ENCODE measurements around the gene TMEM270.

The TMEM270 gene

GRCh38 chr7:73907554-73908122, 46.7 kb downstream of the TMEM270 start:
- no peak for DNase-seq (ENCODE audit: low spot score)

DNA sequence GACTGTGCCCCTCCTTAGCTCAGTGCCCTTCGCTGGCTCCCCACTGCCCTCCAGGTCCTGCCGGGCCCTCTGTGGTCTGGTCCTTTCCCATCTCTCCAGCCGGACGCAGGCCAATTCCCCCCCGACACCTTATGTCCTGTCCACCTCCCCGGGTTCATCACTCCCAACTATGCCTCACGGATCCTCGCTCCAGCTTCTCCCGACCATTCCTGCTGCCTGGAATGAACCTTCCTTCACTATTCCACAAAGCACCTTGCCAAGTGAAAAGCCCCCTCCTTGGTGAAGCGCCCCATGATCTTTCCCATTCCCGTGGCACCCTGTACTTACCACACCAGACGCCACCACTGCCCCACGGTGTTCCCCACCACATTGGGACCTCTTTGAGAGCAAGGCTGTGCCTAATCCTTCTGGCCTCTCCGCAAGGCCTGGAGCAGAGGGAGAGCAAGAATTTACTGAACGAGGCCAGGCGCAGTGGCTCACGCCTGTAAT, 47.2 kb downstream of the TMEM270 start:
- no peak for DNase-seq (ENCODE audit: low spot score)

- DNase-seq (ENCODE audit: low spot score) = no peak
Observed at GRCh38 chr7:73909051-73909941, 48.3 kb downstream of the TMEM270 start.

- DNase-seq (ENCODE audit: low spot score) = no peak
Observed at GRCh38 chr7:73909996-73910395, 49.0 kb downstream of the TMEM270 start.

GRCh38 chr7:73912223-73912622, 51.3 kb downstream of the TMEM270 start:
- no peak for DNase-seq (ENCODE audit: low spot score)
